HG02840 (cell line): ENCODE results near the gene TRPV2.
"Not testable (repeated sequence)": the region's sequence is repeated elsewhere in the genome, so short reads cannot be mapped to it uniquely, and the experiment has no call there.

Experiments
- ATAC-seq: cut with Tn5 transposase; IDR thresholded peaks from one replicate; pipeline ENCODE4 v1.9.1; 2021; ENCODE audit warnings: mild to moderate bottlenecking, moderate library complexity, moderate number of reproducible peaks; ENCODE audit not compliant: unreplicated experiment, low FRiP score

The TRPV2 gene, protein sequence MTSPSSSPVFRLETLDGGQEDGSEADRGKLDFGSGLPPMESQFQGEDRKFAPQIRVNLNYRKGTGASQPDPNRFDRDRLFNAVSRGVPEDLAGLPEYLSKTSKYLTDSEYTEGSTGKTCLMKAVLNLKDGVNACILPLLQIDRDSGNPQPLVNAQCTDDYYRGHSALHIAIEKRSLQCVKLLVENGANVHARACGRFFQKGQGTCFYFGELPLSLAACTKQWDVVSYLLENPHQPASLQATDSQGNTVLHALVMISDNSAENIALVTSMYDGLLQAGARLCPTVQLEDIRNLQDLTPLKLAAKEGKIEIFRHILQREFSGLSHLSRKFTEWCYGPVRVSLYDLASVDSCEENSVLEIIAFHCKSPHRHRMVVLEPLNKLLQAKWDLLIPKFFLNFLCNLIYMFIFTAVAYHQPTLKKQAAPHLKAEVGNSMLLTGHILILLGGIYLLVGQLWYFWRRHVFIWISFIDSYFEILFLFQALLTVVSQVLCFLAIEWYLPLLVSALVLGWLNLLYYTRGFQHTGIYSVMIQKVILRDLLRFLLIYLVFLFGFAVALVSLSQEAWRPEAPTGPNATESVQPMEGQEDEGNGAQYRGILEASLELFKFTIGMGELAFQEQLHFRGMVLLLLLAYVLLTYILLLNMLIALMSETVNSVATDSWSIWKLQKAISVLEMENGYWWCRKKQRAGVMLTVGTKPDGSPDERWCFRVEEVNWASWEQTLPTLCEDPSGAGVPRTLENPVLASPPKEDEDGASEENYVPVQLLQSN

DNA sequence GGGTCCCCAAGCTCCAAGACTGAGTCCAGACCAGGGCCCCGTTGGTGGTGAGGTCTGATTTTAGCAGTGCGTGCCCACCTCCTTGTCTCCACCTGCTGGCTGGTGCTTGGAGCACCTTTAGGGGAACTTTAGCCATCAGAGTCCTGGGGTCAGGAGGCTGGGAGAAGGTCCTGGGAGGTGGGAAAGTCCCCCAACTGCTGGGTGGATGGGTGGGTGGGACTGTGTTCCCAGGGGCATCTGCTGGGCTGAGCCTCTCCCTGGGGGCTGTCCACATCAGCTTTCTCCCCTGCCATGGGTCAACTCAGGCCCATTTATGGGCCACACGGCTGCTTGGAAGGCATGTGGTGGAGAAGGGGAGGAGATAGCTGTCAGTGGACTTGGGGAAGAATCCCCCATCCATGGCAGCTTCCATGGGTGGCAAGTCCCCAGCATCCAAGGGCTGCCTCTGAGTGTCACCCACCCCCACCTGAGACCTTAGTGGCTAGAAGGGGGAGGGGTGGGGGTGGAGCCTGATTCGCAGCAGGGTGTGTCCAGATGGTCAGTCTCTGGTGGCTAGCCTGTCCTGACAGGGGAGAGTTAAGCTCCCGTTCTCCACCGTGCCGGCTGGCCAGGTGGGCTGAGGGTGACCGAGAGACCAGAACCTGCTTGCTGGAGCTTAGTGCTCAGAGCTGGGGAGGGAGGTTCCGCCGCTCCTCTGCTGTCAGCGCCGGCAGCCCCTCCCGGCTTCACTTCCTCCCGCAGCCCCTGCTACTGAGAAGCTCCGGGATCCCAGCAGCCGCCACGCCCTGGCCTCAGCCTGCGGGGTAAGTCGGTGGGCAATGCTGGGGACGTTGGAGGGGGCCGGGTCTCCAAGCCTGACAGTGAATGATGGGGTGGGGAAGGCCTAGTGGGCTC lies at the start of gene TRPV2:
Gene TRPV2, plus strand, starts transcription at position 541 of the 894 bp plus-strand sequence. CDS start 2,098 bp downstream, outside the sequence.
- ATAC-seq: no peak

- ATAC-seq: no peak
These were observed 43.6 kb upstream of the TRPV2 start for GRCh38 chr17:16371742-16372141.

DNA sequence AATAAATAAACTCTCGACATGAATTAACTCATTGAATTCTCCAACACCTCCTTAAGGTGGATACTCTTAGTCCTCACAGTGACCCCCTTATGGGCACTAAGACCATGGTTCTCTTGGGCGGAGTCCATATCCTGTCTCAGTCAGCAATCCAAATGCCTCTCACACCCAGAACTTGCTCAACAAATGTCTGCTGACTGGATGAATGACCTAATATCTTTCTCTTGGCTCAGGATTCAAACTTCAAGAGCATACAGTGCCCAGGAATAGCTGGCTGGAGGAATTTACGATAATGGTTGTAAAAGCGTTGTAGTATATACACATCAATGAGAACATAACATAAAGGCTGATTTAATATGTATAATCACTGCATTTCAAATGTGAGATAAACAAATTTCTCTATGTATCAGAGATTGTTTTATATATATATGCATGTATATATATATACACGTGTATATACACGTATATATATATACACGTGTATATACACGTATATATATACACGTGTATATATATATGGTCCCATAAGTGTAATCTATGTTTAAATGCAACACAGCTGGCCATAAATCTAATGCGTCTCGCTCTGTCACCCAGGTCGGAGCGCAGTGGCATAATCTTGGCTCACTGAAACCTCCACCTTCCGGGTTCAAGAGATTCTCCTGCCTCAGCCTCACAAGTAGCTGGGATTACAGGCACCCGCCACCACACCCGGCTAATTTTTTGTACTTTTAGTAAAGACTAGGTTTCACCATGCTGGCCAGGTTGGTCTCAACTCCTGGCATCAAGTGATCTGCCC lies 41.0 kb upstream of the TRPV2 start:
- ATAC-seq: no peak

- no peak for ATAC-seq
These were observed 37.4 kb upstream of the TRPV2 start for GRCh38 chr17:16377941-16378341.

- no peak for ATAC-seq
These were observed 36.6 kb upstream of the TRPV2 start for GRCh38 chr17:16378636-16379282.

- ATAC-seq: no peak
These were observed 35.7 kb upstream of the TRPV2 start for GRCh38 chr17:16379654-16380053.

GRCh38 chr17:16380640-16381495 lies 34.5 kb upstream of the TRPV2 start, which contains the start of gene UBB:
Gene UBB, plus strand, starts transcription at chr17:16381091. Its CDS starts 817 bp downstream, at chr17:16381908.
- peak; percentile 95 for ATAC-seq

- peak; percentile 15 for ATAC-seq
These were observed 33.9 kb upstream of the TRPV2 start for GRCh38 chr17:16381496-16381820.

DNA sequence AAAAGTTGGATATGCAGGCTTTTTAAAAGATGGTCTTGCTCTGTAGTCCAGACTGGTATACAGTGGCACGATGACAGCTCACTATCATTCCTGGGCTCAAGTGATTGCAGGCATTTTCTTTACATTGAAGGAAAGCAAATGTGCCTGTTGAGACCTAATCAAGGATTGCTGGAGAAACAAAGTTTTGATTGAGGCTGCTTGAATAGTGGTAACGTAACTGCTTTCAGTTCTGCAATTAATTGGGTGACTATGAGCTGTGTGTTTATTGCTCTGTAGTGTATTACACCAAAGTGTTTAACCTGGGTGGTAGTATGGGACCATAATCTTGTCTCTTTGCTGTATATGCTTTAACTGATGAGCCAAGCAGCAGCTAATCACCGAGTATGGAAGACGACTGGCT lies 32.2 kb upstream of the TRPV2 start:
- ATAC-seq: no peak

DNA sequence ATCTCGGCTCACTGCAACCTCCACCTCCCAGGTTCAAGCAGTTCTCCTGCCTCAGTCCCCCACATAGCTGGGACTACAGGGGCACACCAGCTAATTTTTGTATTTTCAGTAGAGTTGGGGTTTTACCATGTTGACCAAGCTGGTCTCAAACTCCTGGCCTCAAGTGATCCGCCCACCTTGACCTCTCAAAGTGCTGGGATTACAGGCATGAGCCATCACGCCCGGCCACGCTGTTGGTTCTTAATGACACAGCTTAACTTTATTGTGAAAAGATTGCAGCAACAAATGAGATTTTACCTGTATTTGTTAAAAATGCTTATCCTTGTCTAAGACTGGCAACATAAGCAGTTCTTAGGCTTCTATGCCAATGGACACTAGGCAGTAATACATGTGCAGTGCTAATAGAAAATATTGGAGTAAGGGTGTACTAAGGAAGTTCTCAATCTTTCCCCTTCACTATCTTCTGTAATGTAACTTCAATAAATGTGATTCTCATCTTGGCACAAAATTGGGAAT lies 31.5 kb upstream of the TRPV2 start:
- no peak for ATAC-seq

DNA sequence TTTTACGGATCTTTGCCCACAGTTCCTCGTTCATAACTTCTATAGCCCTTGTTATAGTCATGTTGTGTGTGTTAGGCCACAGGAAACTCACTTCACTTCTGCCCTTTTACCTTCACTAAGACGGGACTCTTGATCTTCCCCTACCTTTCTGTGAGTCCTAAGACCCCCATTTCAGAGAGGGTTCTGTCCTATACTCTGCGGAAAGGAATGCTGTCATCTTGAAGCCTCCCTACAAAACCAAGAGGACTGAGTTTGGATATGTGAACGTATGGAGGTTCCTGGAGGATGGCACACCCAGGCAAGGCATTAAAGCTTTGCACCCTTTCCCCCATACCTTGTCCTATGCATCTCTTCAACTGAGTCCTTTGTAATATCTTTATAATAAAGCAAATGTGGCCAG lies 30.8 kb upstream of the TRPV2 start:
- ATAC-seq: no peak

- not testable (repeated sequence) for ATAC-seq
These were observed 29.3 kb upstream of the TRPV2 start for GRCh38 chr17:16386126-16386507.

- ATAC-seq: no peak
These were observed 23.9 kb upstream of the TRPV2 start for GRCh38 chr17:16391451-16391850.

- ATAC-seq: not testable (repeated sequence)
These were observed 22.9 kb upstream of the TRPV2 start for GRCh38 chr17:16392491-16392890.

- ATAC-seq: not testable (repeated sequence)
These were observed 19.5 kb upstream of the TRPV2 start for GRCh38 chr17:16395887-16396286.

DNA sequence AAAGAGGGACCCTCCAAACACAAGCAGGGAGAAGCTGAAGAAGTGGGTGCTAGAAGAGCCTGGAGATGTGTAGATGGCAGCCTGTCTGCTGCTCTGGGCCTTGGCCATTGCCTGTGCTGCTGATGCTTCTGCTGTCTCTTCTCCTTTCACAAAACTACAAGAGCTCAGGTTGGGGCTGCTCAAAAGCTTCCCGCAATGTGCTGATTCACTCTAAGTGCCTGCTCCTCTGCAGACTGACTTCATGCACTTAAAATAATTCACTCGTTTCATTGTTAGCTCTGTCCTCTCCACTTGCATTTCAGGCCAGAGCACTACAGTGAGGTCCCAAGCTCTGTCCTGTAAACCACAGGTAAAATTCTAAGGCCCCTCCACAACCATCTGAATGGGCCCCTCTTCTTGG lies 18.7 kb upstream of the TRPV2 start:
- ATAC-seq: not testable (repeated sequence)

DNA sequence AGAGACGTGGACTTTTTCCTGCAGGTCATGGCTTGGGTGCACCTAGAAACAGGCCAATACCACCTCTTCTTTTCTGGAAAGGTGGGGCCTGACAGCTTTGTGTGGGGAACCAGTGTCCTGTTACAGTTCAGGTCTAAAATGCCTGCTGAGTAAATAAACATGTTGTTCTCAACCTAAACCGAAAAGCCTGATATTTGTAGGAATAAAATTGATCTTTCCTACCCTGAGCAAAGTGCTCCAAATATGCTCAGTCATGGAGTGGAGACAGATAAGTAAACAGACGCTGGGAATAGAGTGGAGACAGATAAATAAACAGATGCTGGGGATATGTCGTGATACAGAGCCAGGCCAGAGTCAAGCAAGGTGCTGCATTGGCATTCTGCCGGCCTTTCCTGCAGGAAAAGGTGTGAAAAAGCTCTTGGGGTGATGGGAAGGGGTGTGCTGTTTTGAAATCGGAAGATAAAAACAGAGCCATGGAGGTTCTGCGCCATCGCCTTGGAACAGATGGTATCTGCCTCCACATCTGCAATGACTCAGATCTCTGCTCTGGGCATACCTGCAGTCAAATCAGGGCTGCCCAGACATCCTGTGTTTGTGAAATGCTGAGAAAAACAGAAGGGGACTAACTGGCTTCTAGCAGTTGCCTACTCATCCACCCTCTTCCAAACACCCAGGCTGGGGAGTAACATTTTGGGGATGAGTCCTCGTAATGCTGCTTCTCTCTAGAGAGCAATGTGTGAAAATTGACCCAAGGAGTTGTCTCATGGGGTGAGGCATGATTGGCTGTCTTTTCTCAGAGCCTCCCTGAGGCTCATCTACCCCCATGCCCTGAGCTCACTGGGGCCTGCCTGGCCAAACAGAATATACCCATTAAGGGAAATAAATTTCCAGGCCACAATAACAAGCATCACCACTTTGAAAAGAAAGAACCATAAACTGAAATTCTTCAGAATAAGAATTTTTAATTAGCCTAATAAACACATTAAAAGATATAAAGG lies 16.8 kb upstream of the TRPV2 start:
- ATAC-seq: no peak
